Measurements from ENCODE around the gene CDH10.

DNA sequence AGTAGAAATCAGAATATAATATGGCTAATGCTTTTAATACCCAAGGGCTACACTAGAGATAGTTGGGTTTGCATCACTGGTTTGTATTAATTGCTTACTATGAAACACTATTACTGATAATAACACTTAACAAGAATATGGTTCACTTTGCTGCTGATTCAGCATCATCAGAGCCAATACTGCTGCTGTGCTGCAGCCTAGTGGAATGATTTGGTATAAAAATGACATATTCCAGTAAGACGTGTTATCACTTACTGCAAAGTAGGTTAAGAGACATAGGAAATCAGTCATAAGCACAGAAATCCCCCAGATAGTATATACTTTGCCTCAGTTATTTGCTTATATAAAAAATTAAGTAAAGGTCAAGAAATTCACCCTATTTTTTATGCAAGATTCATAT lies 2.8 kb downstream of the CDH10 start:
- TF ChIP-seq, protein P1, sequence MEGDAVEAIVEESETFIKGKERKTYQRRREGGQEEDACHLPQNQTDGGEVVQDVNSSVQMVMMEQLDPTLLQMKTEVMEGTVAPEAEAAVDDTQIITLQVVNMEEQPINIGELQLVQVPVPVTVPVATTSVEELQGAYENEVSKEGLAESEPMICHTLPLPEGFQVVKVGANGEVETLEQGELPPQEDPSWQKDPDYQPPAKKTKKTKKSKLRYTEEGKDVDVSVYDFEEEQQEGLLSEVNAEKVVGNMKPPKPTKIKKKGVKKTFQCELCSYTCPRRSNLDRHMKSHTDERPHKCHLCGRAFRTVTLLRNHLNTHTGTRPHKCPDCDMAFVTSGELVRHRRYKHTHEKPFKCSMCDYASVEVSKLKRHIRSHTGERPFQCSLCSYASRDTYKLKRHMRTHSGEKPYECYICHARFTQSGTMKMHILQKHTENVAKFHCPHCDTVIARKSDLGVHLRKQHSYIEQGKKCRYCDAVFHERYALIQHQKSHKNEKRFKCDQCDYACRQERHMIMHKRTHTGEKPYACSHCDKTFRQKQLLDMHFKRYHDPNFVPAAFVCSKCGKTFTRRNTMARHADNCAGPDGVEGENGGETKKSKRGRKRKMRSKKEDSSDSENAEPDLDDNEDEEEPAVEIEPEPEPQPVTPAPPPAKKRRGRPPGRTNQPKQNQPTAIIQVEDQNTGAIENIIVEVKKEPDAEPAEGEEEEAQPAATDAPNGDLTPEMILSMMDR (IDR thresholded peaks at IDR 0.05) = peak in 2 of 4 experiments; percentile 9 to 24
- no peak for TF ChIP-seq EP300 (IDR thresholded peaks at IDR 0.05)
- TF ChIP-seq POLR2AphosphoS5 (IDR thresholded peaks at IDR 0.05) = no peak

All from sigmoid colon (tissue), 4 donors.